Measurements from ENCODE around the gene C18orf32.
A peak's percentile ranks its signal among the peaks of the same experiment; 100 is the strongest.
"Not testable (repeated sequence)": the region's sequence is repeated elsewhere in the genome, so short reads cannot be mapped to it uniquely, and the experiment has no call there.

C18orf32 gene

DNA sequence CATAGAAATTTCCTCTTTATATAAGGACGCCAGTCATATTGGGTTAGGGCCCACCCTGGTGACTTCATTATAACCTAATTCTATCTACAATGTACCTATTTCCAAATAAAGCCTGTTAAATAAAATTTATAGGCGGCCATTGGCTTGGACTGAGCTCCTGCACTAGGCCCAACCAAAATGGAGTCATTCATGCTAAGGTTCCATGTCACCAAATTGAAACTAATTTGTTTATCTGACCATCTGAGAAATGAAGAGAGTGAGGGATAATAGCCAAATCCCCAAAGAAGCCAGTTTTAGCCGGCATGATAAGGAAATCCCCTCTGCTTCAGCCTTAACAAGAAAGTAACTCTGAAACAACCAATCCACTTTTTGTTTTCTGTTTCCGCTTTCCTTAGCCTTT, 19.4 kb downstream of the C18orf32 start:
- no peak for DNase-seq (ENCODE audit: low read depth in 2 of 2)

DNA sequence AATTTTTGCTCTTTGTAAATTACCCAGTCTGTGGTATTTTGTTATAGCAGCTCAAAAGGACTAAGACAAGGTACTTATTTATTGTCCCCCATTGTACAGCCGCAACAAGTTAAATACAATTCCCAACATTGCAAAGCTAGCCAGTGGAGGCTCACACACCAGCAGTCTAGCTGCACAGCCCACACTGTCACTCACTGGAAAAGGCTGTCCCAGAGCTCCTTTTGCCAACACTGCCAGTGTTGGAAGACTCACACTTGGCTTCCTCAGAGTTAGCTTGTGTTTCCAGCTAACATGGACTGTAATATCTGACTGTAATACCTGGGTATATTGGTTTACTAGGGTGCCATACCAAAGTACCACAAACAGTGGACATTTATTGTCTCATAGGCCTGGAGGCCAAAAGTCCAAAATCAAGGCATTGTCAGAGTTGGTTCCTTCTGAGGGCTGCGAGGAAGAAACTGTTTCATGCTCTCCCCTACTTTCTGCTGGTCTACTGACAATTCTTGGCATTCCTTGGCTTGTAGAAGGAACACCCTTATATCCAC, 19.9 kb downstream of the C18orf32 start:
- no peak for DNase-seq (ENCODE audit: low read depth in 2 of 2)

DNA sequence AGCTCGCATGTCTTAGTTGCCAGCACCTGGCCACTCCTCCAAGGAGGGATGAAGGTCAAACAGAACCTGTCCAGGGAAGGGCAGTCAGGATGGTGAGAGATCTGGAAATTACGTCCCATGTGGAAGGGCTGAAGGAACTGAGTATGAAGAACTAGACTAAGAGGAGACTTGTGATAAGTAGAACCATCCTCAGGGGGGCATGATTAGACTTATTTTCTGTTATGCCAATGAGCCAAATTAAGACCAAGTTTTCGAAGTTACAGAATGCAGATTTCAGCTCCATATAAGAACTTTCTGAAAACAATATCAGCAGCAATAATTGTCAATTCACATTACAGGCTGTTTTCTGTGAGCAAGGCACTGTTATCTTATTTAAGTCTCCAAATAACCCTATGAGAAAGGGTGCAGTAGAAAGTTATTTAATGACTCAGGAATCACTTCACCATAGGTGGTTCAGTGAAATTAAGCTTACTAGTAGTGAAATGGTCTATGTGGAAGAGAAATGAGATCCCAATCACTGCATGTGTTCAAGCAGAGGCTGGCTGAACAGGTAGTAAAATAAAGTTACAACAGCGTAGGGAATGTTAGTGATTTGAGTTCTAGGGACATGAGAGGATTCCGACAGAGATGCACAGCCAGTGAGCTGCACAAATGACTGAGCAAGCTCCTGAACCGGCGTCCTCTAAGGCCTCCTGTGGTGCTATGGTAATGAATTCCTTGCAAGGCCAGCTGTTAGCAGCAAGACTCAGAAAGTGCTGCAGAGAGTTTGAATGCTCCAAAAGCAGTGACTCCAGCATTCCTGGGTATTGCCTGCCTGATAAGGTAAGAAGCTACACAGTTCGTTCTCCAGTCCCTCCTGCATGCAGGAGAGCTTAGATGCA, 22.1 kb downstream of the C18orf32 start:
- no peak for DNase-seq (ENCODE audit: low read depth in 2 of 2)

DNA sequence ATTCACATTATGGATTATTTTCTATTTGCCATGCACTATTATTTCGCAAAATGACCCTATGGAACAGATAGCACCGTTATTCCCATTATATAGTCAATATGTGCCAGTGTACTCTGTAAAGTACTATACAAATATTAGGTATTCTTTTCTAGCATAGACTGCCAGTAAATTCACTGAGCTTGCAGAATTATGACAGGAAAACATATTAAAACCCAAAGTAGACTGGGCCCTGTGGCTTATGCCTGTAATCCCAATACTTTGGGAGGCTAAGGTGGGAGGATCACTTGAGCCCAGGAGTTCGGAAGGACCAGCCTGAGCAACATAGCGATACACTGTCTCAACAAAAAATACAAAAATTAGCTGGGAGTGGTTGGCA, 25.4 kb downstream of the C18orf32 start:
- DNase-seq (ENCODE audit: low read depth in 2 of 2) = no peak

DNA sequence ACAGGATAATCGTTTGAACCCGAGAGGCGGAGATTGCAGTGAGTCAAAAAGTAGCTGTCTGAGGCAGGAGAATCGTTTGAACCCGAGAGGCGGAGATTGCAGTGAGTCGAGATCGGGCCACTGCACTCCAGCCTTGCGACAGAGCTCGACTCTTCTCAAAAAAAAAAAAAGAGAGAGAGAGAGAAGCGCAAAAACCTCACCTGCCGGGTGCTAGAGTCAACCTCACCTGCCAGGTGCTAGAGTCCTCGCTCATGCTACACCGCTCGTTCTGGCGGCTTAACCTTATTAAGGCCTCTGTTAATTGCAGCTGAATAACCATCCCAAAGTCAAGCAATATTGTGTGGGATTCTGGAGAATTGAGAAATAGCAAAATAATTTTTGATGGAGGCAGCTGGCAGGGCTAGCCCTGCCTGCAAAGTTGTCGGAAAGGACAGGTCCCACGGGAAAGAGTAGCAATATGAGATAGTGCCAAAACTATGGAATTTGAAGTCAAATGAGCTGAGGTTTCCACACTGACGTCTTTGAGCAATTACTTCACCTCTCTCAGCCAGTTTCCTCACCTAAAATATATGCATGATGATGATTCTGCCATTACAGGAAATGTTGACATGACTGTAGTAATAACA, 25.9 kb downstream of the C18orf32 start:
- no peak for DNase-seq (ENCODE audit: low read depth in 2 of 2)

DNA sequence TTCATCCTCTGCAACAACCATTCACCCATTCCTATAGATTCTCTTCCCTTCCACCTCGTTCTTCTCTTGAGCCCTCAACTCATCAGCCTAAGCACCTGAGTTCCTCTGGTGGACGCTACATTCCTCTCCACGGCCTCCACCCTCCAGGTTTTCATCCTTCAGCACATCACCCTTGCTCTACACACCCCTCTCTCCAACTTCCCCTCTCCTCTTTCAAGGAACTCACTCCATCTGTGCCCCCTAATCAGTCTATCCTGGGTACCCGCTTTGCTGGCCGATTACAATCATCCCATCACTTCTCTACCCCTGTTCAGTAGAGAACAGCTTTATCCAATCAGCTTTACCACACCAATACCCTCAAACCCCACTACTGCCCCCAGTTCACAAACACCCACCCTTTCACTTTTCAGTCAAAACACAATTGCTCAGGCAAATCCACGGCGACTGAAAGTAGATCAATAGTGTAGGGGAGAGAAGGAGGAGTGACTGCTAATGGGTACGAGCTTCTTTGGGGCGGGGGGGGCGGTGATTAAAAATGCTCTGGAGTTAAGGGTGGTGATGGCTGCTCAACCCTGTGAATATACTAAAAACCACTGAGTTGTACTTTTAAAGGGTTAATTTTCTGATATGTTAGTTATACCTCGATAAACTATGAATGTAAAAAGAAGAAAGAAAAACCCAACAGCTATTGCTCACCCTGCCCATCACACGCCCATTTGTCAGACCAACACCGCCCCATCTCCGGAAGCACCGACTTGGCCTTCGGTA, 27.4 kb downstream of the C18orf32 start:
- peak in 1 of 2 donors; percentile 5 for DNase-seq (ENCODE audit: low read depth in 2 of 2)

DNA sequence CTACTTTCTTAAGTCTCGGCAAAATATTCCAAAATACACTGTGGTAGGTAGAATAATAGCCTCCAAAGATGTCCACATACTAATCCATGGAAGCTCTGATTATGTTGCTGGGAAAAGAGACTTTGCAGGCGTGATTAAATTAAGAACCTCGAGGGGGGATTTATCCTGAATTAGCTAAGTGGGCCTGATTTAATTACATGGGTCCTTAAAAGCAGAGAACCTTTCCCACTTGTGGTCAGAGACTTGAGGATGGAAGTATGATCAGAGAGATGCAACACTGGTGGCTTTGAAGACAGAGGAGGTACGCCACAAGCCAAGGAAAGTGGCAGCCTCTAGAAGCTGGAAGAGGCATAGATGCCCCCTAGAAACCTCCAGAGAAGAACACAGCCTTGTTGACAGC, 29.4 kb downstream of the C18orf32 start:
- DNase-seq (ENCODE audit: low read depth in 2 of 2) = no peak

DNA sequence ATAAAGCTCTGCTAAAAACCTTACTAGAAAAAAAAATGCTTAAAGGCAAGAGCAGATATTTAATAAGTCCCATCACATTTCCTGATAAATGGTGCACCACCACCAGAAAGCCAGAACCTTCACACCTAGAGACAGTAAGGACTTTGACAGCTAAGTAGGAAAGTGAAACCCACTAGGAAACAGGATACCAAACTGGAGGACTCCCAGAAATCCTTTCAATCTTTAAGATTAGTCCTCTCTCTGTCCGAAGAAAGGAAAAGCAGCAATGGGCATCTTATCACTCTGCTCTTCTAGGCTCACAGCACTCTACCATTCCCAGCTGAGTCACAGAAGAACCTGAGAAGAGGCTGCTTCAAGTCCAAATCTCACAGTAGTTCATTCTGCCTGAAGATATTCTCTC, 30.2 kb downstream of the C18orf32 start:
- no peak for DNase-seq (ENCODE audit: low read depth in 2 of 2)

DNA sequence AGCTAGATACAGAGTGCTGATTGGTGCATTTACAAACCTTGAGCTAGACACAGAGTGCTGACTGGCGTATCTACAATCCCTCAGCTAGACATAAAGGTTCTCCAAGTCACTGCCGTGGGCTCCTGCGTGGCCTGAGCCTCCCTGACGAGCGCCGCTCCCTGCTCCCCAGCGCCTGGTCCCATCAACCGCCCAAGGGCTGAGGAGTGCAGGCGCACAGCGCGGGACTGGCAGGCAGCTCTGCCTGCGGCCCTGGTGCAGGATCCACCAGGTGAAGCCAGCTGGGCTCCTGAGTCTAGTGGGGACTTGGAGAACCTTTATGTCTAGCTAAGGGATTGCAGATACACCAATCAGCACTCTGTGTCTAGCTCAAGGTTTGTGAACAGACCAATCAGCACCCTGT, 34.5 kb downstream of the C18orf32 start:
- not testable (repeated sequence) for DNase-seq (ENCODE audit: low read depth in 2 of 2)

DNA sequence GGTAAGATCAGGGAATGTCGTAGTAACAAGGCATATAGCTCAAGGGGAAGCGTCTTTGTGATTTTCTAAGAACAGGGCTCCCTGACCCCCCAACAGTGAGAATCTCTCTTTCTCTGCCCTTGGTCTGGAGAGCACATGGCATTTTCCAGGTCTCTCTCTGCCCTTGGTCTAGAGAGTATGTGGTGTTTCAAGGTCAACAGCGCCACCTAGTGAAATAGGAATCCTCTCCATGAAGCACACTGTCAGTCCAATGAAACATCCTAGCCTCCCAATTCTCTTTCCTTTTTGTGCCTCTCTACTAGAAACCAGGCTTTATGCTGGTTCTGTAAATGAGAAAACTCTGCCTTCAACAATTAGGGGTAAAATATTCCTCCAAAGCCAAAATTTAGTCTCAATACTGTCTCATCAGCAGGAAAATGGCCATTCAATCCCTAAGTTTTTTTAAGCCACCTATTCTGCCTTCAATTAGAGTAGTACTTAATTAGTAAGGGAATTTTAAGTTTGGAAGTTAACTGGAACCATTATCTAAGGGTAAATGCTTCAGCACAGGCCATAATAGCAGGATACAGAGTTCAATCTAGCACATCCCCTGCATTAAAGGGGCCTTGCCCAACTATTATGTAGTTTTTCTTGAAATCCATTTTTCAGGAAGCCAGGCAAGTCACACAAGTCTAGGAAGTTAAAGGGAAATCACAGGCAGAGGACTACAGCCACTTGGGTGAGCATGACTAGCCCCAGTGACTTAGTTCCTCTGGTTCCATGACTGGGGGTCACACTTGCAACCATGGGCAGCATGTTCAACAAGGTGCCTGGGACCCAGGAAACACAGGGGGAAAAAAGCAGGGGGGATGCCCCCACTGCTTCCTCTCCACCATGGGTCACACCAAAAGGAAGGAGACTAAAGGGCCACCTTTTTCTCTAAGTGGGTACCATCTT, 39.0 kb downstream of the C18orf32 start:
- DNase-seq (ENCODE audit: low read depth in 2 of 2) = peak in 1 of 2 donors; percentile 27

DNA sequence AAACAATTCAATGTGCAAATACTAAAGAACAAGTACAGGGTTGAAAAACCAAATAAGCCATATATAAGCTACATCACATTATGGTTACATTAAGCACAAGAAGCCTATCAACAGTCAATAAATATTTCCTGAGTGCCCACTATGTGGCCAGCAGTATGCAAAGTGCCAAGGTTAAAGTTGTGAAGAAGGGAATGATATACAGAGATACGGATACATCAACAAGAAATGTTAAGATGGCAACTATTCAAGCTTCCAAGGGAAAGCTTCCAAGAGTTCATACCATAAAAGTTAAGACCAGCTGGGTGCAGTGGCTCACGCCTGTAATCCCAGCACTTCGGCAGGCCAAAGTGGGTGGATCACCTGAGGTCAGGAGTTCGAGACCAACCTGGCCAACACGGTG, 40.6 kb downstream of the C18orf32 start:
- DNase-seq (ENCODE audit: low read depth in 2 of 2) = no peak

DNA sequence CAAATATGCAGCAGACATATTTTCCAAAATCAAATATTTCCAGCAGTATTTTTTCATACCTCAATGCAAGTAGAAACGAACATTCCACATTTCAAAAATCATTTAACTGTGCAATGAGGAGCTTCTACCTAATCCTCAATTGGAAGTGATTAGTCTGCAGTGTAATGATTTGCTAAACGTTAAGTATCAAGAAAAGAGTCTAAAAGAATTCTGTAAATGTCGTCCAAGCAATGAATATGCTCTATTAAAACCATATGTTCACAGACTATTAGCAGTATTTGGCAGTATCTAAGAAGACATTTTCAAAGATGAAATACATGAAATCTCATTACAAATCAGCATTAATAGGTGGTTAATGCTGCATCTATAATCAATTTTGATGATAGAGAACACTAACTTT, 42.5 kb downstream of the C18orf32 start:
- no peak for DNase-seq (ENCODE audit: low read depth in 2 of 2)

DNA sequence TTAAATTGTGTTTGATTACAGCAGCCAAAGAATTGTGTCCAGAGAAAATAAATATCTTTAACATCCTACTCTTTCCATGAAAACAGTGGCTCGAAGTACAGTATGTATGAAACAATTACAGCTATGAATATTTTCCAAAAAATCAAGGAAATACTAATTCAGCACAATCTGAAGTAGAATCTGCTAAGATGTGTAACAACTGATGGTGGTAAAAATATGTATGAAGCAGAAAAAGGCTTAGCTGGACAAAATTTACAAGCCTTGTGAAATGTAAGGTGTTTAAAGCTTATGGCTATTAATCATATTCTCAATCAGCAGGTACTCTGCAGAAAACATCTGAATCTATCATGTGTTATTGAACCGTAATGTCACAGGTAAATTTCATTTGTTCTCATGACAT, 43.2 kb downstream of the C18orf32 start:
- no peak for DNase-seq (ENCODE audit: low read depth in 2 of 2)

DNA sequence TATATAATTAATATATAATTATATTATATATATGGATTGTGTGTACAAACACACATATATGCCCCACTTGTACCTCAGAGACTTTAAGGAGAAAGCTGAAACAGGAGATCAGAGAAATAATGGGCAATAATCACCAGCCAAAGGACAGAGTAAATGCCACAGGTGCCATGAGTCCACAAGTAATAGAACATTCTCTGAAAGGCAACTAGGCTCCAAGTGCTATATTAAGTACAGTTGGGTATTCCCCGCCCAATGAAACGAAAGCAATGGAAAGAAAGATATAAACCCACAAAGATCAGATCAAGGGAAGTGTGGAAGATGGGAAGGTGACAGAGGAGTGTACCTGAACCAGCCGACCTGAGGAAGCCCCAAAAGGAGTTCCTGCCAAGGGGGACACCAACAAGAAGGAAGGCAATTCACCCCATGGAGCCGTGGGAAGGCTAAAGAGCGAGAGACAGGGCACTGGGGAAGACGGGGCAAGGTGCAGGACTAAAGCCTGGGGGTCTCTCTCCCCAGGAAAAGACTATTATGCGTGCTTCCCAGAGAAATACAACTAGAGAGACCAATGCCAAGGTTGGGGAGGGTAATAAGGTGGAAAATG, 45.6 kb downstream of the C18orf32 start:
- no peak for DNase-seq (ENCODE audit: low read depth in 2 of 2)

DNA sequence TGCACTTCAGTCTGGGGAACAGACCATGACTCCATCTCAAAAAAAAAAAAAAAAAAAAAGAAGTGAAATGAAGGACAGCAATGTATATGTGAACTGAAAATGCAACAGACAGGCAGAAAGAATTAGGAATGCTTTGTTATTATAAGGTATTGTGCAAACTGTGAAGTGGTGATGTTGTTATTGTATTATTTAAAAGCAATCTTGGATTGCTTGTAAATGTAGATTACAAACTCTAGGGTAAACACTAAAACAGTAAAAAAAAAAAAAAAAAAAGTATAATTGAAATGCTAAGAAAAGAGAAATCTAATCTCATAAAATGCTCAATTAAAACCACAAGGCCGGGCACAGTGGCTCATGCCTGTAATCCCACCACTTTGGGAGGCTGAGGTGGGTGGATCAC, 51.9 kb downstream of the C18orf32 start:
- no peak for DNase-seq (ENCODE audit: low read depth in 2 of 2)

DNA sequence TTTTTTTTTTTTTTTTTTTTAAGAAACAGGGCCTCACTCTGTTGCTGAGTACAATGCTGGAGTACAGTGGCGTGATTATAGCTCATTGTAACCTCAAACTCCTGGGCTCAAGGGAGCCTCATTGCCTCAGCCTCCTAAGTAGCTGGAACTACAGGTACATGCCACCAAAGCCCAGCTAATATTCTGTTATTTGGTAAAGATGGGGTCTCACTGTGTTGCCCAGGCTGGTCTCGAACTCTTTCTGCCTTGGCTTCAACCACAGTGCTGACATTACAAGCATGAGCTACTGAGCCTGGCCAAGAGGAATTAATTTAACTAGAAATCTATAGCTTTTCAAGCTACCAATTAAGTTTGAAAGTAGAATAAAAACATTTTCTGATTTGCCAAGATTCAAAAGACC, 54.4 kb downstream of the C18orf32 start:
- no peak for DNase-seq (ENCODE audit: low read depth in 2 of 2)

DNA sequence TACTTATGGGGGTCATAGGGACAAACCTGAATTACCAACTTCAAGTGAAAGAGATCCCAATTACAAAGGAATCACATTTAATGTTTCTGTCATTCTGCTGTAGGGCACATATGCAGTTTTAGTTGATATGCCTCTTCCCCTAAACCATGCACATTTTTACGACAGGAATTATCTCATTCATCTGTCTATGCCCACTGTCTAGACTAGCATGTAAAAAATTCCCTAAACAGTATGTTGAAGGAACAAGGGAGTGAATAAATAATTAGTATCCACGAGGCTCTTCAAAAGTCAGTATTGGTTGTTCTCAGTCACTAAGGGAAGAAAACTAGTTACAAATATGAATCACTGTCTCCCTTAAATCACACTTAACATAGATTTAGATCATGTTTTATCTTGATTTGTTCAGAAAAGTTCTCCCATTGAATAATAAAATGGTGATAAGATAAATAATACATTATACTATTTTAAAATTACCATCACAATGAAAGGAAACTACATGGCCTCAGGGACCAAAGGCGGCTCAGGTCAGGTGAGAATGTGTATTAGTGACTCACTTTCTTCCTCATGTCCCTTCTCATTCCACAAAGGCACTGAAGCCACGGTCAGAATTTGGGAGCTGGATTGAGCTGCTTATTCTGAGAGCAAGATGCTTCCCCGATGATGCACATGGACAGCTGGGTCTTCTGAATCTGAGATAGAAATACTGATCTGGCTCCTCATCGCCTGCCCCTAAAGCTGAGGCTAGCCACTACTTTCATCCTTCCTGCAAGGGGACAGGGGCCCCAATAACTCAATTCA, 55.7 kb downstream of the C18orf32 start:
- DNase-seq (ENCODE audit: low read depth in 2 of 2) = no peak

Data from activated CD4-positive, alpha-beta T cell treated with anti-CD3 and anti-CD28 coated beads for 24 hours (primary cell).